GM13977 (cell line): ENCODE data around the gene GRIA4.
"Not testable (repeated sequence)": the region's sequence is repeated elsewhere in the genome, so short reads cannot be mapped to it uniquely, and the experiment has no call there.

Source experiments
- DNase-seq: peaks from one replicate; pipeline ENCODE4 v3.0.0; 2012; ENCODE audit warnings: low spot score
- CTCF ChIP-seq: IDR thresholded peaks from 2 replicates; pipeline ENCODE4 v1.5.1; 2012; ENCODE audit warnings: mild to moderate bottlenecking, control low read depth; ENCODE audit not compliant: insufficient read depth; ENCODE audit errors: extremely low read depth, missing control alignments
- in situ Hi-C: fragments of 300-500 bp; cut with MboI; formaldehyde crosslinking; loops from one replicate; pipeline ENCODE4 v1.12.0; 2022; ENCODE audit warnings: low sequenced_read_pairs, low pct_unique_long_range_greater_than_20kb, mixed read lengths, inconsistent platforms; ENCODE audit not compliant: unreplicated experiment

Gene GRIA4

GRCh38 chr11:105991888-105992287 lies 382.0 kb downstream of the GRIA4 start:
- in situ Hi-C loops = no loop called here
- no peak for DNase-seq
- no peak for TF ChIP-seq CTCF

- in situ Hi-C loops = no loop called here
- DNase-seq = no peak
- no peak for TF ChIP-seq CTCF
These were observed 391.6 kb downstream of the GRIA4 start for GRCh38 chr11:106001304-106002012.

GRCh38 chr11:106003094-106003493 lies 393.2 kb downstream of the GRIA4 start:
- DNase-seq, in situ Hi-C loops: not testable (repeated sequence)

- in situ Hi-C loops = no loop called here
- TF ChIP-seq CTCF = no peak
- DNase-seq = no peak
These were observed 401.6 kb downstream of the GRIA4 start for GRCh38 chr11:106011481-106011880.

GRCh38 chr11:106012744-106013143 lies 402.9 kb downstream of the GRIA4 start:
- TF ChIP-seq CTCF = no peak

GRCh38 chr11:106014035-106014434 lies 404.2 kb downstream of the GRIA4 start:
- DNase-seq = no peak
- no peak for TF ChIP-seq CTCF
- in situ Hi-C loops = no loop called here

More at GRCh38 chr11:106012744-106013143, 402.9 kb downstream of the GRIA4 start:
- in situ Hi-C loops = no loop called here
- no peak for DNase-seq

GRCh38 chr11:106014620-106015019 lies 404.7 kb downstream of the GRIA4 start:
- no peak for TF ChIP-seq CTCF
- DNase-seq = no peak
- in situ Hi-C loops = no loop called here
